Hematopoietic multipotent progenitor cell treated with erythropoietin and hydrocortisone succinate and interleukin-3 and kit ligand, for 8 days (in vitro differentiated cells): Measurements from ENCODE around the gene TBC1D3B.
"Not testable (repeated sequence)": the region's sequence is repeated elsewhere in the genome, so short reads cannot be mapped to it uniquely, and the experiment has no call there.

ENCODE experiments used
- DNase-seq: peaks from one replicate; pipeline ENCODE4 v3.0.0-alpha.2; 2015

The TBC1D3B gene

DNA sequence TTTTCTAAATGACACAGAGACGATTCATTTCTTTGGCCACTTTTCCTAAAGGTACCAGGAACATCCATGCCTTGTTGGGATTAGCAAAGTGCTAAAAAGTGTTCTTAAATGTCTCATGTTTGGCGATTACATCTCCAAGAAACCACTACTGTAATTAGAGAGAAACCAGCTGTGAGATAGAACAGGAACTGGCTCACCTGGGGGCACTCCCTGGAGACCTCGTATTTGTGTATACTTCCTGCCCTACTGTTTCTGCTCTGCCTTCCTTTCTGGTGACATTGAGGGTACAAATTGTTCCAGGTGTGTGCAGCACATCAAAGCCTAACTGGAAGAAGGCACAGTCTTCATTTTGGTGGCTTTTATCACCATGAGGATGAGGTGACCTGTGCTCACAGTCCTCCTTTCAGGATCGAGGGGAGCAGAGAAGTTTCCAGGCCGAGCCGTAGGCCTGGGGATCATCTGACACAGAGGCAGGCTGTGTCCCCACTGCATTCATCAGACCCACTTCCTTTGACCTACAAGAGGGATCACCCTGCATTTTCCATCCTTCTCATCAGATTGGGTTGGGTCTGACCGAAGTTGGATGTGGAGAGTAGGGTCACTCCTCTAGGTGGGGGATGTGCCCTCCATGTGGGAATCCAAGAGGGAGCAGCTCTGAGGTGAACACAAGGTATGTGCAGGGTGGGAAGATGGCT is 49.1 kb downstream of the TBC1D3B start:
- DNase-seq: no peak

DNA sequence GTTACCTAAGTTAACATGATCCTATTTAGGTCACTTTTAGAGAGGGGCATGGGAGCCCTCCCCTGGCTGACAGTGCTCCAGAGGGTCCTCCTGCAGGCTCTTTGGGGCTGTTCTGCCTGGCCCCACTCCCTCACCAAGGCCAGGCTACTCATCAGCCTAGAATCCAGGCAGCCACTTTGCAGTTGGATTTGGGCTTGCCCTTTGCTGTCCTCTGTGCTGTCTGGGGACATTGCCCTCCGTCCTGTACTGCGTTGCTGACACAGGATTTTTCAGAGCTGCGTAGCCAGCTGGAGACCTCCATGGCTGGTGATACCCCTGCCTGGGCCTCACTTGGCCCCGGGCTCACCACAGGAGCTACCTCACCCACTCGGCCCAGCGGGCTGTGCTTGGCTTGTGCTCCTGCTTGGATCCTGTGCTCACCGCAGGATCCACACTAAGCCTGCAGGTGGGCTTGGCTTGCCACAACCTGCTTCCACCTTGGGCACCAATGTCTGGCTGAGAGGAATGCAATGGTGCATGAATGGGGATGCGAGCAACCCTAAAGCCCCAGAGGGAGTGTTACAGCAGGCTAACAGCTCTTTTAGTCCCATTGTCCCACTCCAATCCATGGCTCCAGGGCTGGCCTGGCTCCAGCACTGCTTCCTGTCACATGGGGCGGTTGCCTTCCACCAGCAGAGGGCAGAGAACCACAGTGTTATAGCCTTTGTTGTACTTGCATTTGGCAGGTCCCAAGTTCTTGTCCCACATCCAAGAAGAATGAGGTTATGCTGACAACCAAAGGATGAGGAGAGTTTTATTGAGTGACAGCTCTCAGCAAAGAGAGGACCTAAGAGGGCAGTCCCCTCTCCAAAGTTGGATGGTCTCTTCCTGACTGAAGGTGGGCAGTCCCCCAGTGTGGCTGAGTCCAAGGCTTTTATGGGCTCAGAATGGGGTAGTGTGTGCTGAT is 51.3 kb downstream of the TBC1D3B start:
- DNase-seq: peak; percentile 29

DNA sequence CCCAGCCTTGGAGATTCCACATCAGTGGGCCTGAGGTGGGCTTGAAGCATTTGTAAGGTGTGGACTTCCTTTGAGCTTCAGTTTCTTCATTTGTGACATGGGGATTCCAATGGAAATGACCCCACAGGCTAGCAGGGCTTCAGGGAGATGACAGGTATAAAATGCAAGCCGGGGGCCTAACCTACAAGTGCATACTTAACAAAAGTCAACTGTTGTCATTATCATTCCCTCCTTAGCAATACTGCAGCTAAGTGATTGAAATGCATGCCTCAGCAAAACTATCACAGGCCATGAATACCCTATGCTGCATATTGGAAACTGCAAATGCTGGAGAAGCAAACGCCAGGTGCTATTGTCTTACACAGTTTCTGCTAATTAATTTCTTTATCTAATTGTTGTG is 53.0 kb downstream of the TBC1D3B start:
- DNase-seq: no peak

DNA sequence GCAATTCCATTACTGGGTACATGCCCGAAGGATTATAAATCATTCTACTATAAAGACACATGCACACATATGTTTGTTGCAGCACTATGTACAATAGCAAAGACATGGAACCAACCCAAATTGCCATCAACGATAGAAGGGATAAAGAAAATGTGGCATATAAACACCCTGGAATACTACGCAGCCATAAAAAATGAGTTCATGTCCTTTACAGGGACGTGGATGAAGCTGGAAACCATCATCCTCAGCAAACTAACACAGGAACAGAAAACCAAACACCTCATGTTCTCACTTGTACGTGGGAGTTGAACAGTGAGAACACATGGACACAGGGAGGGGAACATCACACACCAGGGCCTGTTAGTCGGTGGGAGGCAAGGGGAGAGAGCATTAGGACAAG is 55.3 kb downstream of the TBC1D3B start:
- DNase-seq: not testable (repeated sequence)

DNA sequence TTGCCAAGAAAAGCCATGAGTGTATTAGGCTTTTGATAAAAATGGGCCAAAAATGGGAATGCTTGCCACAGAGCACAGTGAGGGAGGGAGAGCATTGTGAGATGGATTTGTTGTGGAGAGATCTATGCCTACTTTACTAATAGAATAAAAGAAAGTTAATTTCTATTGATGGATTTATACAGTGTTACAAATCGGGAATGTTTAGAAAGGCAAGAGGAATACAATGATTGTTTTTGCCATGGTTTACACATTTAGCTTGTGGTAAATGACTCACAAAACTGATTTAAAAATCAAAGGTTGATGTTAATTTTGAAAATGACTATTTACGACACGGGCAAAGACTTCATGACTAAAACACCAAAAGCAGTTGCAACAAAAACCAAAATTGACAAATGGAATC is 56.2 kb downstream of the TBC1D3B start:
- DNase-seq: no peak

DNA sequence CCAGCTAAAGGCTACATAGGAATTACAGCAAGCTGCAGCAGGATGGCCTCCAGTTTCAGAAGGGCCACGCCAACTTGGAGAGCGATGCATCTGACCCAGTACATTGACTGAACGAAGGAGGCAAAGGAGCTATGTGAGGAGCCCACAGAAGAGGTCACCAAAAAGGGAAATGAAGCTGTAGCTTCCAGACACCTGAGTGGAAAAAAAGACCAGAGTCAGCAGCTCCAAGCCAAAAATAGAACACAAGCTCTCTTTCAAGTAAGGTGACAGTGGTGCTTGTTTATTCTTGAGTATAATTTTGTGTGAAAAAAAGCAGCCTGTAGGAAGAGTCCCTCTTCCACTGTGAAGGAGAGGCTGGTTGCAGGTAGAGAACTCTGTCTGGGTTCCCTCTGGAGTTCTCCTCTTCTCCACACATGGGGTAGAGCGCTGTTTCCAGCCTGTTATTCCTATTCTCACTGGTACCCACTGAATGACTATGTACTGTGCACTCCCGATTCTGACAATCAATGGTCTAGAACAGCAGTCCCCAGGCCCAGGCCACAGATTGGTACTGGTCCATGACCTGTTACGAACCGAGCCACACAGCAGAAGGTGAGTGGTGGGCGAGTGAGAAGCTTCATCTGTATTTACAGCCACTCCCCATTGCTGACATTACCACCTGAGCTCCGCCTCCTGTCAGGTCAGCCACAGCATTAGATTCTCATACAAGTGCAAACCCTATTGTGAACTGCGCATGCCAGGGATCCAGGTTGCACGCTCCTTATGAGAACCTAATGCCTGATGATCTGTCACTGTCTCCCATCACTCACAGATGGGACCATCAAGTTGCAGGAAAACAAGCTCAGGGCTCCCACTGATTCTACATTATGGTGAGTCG is 57.7 kb downstream of the TBC1D3B start:
- no peak for DNase-seq

DNA sequence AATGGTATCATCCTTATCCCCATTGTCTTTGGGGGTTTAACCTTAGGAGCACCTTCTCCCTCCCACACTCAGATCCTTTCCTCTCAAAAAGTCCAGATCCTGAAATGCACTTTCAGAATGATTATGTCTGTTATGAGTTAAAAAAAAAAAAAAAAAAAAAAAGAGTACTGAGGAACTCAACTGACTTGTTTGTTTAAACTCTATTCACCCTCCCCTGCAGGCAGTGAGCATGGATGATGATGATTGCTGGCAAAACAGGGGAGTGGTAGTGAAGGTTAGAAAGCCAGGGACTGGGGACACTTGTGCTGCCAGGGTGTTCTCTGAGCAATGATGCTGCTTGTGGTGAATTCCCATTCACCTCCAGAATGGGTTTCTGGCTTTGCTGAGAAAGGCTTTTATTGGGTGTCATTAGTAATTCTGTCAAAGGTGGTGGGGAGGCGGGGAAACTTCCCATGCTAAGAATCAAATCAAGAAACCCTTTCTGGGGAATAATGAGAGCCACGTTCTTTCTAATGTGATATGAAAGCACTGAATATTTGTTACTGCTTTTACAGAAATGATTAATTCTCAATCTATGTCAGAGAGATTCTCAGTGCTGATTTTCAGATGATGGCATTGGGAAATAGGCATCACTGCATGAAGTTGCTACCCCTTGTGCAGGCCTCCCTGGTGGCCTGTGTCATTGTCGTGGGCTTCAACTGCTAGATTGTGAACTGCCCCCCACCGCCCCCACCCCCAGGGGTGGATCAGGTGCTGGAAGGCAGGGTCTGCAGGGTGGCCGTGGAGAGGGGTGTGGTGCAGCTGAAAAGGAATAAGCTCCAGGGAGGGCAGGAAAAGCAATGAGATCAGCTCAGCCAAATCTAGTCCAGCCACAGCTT is 58.7 kb downstream of the TBC1D3B start:
- no peak for DNase-seq
